K562 (cell line): ENCODE results near the gene TULP1. TPM values are rescaled to one million over a fixed set of nuclear protein-coding genes. Genes with fewer than 3 reads are reported as not detected.

Source experiments
- CUX1 ChIP-seq: fragments of 200-800 bp; sonication (Bioruptor generic); IDR thresholded peaks from 2 replicates; pipeline ENCODE4 v1.6.1; 2016; ENCODE audit warnings: missing genetic modification characterization, missing compliant biosample characterization
- DMBX1 ChIP-seq: fragments of 250-450 bp; sonication (Bioruptor Pico); IDR thresholded peaks from 2 replicates; pipeline ENCODE4 v1.8.0; 2022; ENCODE audit warnings: inconsistent platforms, mild to moderate bottlenecking, moderate library complexity, borderline replicate concordance
- FOXA3 ChIP-seq, 2 experiments: fragments of 450-650 bp in 1 of 2; sonication (generic) in 1 of 2; formaldehyde crosslinking; IDR thresholded peaks in 1 of 2; conservative IDR thresholded peaks in 1 of 2; 2 replicates each; pipeline versions ENCODE4 v1.4.0 to v1.8.0; 2020 to 2022; ENCODE audit warnings: mild to moderate bottlenecking in 2 of 2, missing genetic modification reagents in 1 of 2
- KAT8 ChIP-seq: fragments of 450-650 bp; IDR thresholded peaks from 2 replicates; pipeline ENCODE4 v1.6.1; 2016; ENCODE audit warnings: low read depth, mild to moderate bottlenecking
- NR2F6 ChIP-seq: fragments of 450-650 bp; formaldehyde crosslinking; IDR thresholded peaks from 2 replicates; pipeline ENCODE4 v1.4.0; 2020; ENCODE audit warnings: mild to moderate bottlenecking
- PYGO2 ChIP-seq: fragments of 450-650 bp; IDR thresholded peaks from 2 replicates; pipeline ENCODE4 v1.6.1; 2016; ENCODE audit warnings: mild to moderate bottlenecking, missing genetic modification characterization, moderate library complexity, missing compliant biosample characterization
- RBM17 ChIP-seq: fragments of 200-400 bp; formaldehyde crosslinking; IDR thresholded peaks from 2 replicates; pipeline ENCODE4 v1.6.1; 2017; ENCODE audit warnings: low read depth, mild to moderate bottlenecking, low read length, borderline replicate concordance
- ZNF224 ChIP-seq: sonication (generic); formaldehyde crosslinking; IDR thresholded peaks from 2 replicates; pipeline ENCODE4 v1.8.0; 2022; ENCODE audit warnings: mild to moderate bottlenecking, missing genetic modification reagents
- polyA plus RNA-seq, 8 experiments: library from polyadenylated mRNA; depleted of rRNA in 4 of 8; stranded (reverse) in 5 of 8; unstranded in 3 of 8; fragments of >200 nt; fragmentation: Nextera tagmentation in 2 of 8; fragmentation: Illumina TruSeq in 1 of 8; extraction: Ambion mirVana in 2 of 8; extraction: Trizol in 1 of 8; gene quantifications; 2 replicates each; pipeline versions ENCODE4 v1.2.1 to v1.2.3, GENCODE V29; 2011 to 2014; ENCODE audit warnings: inconsistent platforms in 1 of 8, missing spikeins in 1 of 8
- total RNA-seq, 7 experiments: library from RNA; depleted of rRNA in 6 of 7; stranded (reverse); fragments of >200 nt in 6 of 7; fragmentation: Illumina TruSeq in 2 of 7; extraction: Trizol in 2 of 7; gene quantifications; 2 replicates each; pipeline versions ENCODE4 v1.2.1 to v1.2.3, GENCODE V29; 2011 to 2021; ENCODE audit warnings: low replicate concordance in 1 of 7
- TF ChIP-seq, protein P1 (sequence below), 2 experiments: IDR thresholded peaks in 1 of 2; conservative IDR thresholded peaks in 1 of 2; 2 replicates each; pipeline ENCODE4 v1.6.1; 2016; ENCODE audit warnings: low read depth in 2 of 2, mild to moderate bottlenecking in 1 of 2, missing compliant biosample characterization in 1 of 2, missing genetic modification characterization in 1 of 2, moderate library complexity in 1 of 2
- TF ChIP-seq, protein P2 (sequence below): fragments of 250-450 bp; sonication (Bioruptor Pico); IDR thresholded peaks from 2 replicates; pipeline ENCODE4 v1.4.0; 2020

Gene TULP1
- total and polyA plus RNA-seq, 9 of the 15 experiments (the other 6 are each of a cell fraction or from before 2014, with no cell fraction given), result 0.06 to 0.17 (median 0.09) TPM; not detected in 6

DNA sequence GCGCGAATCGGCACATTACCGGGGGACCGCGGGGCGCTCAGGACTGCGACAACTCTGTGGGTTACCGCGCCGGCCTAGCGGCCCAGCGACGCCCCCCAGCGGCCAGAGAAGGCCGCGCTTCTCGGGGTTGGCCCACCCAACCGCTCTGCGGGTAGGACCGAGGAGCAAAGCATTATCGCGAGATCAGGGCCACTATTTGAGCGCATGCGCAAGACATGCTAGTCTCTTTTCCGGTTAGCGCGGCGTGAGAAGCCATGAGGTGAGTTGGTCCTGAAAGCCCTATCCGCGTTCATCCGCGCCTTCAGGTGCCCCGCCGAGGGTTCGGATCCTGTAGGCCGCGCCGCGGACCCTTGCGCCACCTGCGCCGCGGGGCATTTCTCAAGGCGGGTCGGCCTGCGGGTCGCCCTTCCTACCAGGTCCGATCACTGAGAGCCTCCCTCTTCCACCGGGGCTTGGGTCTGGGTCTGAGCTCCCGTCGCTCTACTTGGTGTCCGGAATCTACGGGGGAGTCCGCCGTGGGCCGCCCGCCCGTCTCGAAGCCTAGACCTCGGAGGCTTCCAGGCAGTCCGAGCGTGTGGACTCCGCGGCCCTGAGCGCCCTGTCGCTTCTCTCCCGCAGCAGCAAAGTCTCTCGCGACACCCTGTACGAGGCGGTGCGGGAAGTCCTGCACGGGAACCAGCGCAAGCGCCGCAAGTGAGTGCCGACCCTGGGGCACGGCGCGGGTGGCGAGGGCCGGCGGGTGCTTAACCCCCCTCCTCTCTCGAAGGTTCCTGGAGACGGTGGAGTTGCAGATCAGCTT is 44.3 kb downstream of the TULP1 start, which contains the start of gene RPL10A (continued):
- TF ChIP-seq CUX1, result no peak
- TF ChIP-seq ZNF224 (CRISPR knock-in tag), result no peak
- TF ChIP-seq NR2F6 (CRISPR knock-in tag), result 0 out of 2 replicates have a peak, but pooled peaks have one; percentile 54
- TF ChIP-seq RBM17, result no peak
- TF ChIP-seq DMBX1, result no peak
- no peak for TF ChIP-seq FOXA3 (CRISPR knock-in tag; conservative IDR thresholded peaks at IDR 0.05 in 1 of 2, IDR thresholded peaks at IDR 0.05 in 1 of 2)
- TF ChIP-seq KAT8, result no peak
- TF ChIP-seq, protein P1, sequence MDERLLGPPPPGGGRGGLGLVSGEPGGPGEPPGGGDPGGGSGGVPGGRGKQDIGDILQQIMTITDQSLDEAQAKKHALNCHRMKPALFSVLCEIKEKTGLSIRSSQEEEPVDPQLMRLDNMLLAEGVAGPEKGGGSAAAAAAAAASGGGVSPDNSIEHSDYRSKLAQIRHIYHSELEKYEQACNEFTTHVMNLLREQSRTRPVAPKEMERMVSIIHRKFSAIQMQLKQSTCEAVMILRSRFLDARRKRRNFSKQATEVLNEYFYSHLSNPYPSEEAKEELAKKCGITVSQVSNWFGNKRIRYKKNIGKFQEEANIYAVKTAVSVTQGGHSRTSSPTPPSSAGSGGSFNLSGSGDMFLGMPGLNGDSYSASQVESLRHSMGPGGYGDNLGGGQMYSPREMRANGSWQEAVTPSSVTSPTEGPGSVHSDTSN (CRISPR knock-in tag; IDR thresholded peaks at IDR 0.05; ENCODE audit: low read depth), result no peak
- TF ChIP-seq, protein P1 (tag; conservative IDR thresholded peaks at IDR 0.05; ENCODE audit: low read depth), result no peak
- TF ChIP-seq, protein P2, sequence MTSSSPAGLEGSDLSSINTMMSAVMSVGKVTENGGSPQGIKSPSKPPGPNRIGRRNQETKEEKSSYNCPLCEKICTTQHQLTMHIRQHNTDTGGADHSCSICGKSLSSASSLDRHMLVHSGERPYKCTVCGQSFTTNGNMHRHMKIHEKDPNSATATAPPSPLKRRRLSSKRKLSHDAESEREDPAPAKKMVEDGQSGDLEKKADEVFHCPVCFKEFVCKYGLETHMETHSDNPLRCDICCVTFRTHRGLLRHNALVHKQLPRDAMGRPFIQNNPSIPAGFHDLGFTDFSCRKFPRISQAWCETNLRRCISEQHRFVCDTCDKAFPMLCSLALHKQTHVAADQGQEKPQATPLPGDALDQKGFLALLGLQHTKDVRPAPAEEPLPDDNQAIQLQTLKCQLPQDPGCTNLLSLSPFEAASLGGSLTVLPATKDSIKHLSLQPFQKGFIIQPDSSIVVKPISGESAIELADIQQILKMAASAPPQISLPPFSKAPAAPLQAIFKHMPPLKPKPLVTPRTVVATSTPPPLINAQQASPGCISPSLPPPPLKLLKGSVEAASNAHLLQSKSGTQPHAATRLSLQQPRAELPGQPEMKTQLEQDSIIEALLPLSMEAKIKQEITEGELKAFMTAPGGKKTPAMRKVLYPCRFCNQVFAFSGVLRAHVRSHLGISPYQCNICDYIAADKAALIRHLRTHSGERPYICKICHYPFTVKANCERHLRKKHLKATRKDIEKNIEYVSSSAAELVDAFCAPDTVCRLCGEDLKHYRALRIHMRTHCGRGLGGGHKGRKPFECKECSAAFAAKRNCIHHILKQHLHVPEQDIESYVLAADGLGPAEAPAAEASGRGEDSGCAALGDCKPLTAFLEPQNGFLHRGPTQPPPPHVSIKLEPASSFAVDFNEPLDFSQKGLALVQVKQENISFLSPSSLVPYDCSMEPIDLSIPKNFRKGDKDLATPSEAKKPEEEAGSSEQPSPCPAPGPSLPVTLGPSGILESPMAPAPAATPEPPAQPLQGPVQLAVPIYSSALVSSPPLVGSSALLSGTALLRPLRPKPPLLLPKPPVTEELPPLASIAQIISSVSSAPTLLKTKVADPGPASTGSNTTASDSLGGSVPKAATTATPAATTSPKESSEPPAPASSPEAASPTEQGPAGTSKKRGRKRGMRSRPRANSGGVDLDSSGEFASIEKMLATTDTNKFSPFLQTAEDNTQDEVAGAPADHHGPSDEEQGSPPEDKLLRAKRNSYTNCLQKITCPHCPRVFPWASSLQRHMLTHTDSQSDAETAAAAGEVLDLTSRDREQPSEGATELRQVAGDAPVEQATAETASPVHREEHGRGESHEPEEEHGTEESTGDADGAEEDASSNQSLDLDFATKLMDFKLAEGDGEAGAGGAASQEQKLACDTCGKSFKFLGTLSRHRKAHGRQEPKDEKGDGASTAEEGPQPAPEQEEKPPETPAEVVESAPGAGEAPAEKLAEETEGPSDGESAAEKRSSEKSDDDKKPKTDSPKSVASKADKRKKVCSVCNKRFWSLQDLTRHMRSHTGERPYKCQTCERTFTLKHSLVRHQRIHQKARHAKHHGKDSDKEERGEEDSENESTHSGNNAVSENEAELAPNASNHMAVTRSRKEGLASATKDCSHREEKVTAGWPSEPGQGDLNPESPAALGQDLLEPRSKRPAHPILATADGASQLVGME, result peak; percentile 68; the same call in 1 of the 2 replicates
- TF ChIP-seq PYGO2, result no peak
